Measurements from ENCODE around the gene CBY3. TPM values are rescaled to one million over a fixed set of nuclear protein-coding genes. Genes with fewer than 3 reads are reported as not detected.

Gene CBY3
- total RNA-seq, 6 experiments from 2014 or later, result not detected

- WGBS (ENCODE audit: insufficient coverage, low coverage, low lambda C conversion rate, missing lambda C conversion rate), result 68% methylated on average over 6 of the region's 6 CpGs
- Histone ChIP-seq H3K4me3 (no peak overlapping the region), H3K4me1 (peaks cover 0 to 15% (median 0%) of the 10 kb centered on the region in 4 donors), H3K27me3 (no peaks in the 10 kb centered on the region), H3K27ac (no peak overlapping the region), H3K9me3 (no peaks in the 10 kb centered on the region), H3K36me3 (peaks cover 0 to 88% (median 59%) of the 10 kb centered on the region in 4 donors)
- no peak for TF ChIP-seq POLR2A (IDR thresholded peaks at IDR 0.05)
- no peak for TF ChIP-seq CTCF (IDR thresholded peaks at IDR 0.05)
- no peak for ATAC-seq
- DNase-seq, result no peak
- intact Hi-C loops (cut with DNase I), result no loop called here
These were observed 46.3 kb upstream of the CBY3 start for GRCh38 chr5:179727106-179727505.

GRCh38 chr5:179724163-179724562, 43.3 kb upstream of the CBY3 start:
- Histone ChIP-seq H3K4me1 (no peaks in the 10 kb centered on the region), H3K36me3 (peaks cover 12 to 100% (median 69%) of the 10 kb centered on the region in 4 donors), H3K27me3 (no peaks in the 10 kb centered on the region), H3K9me3 (no peaks in the 10 kb centered on the region), H3K4me3 (no peak overlapping the region), H3K27ac (no peak overlapping the region)
- intact Hi-C loops (cut with DNase I), result no loop called here
- TF ChIP-seq CTCF (IDR thresholded peaks at IDR 0.05) (no peak), POLR2A (IDR thresholded peaks at IDR 0.05) (no peak)
- ATAC-seq (no peak), DNase-seq (no peak)
- 84% methylated on average over 4 of the region's 4 CpGs for WGBS (ENCODE audit: insufficient coverage, low coverage, low lambda C conversion rate, missing lambda C conversion rate)

- ATAC-seq, result no peak
- DNase-seq, result no peak
- Histone ChIP-seq H3K4me3 (no peak overlapping the region), H3K27me3 (no peaks in the 10 kb centered on the region), H3K27ac (no peak overlapping the region), H3K9me3 (no peaks in the 10 kb centered on the region), H3K4me1 (no peaks in the 10 kb centered on the region), H3K36me3 (peaks cover 17 to 94% (median 68%) of the 10 kb centered on the region in 4 donors)
- TF ChIP-seq CTCF (IDR thresholded peaks at IDR 0.05) (no peak), POLR2A (IDR thresholded peaks at IDR 0.05) (no peak)
- intact Hi-C loops (cut with DNase I), result no loop called here
- WGBS (ENCODE audit: insufficient coverage, low coverage, low lambda C conversion rate, missing lambda C conversion rate), result 72% methylated on average over 2 of the region's 2 CpGs
These were observed 39.4 kb upstream of the CBY3 start for GRCh38 chr5:179720222-179720621.

- Histone ChIP-seq H3K36me3 (peaks cover 17 to 88% (median 59%) of the 10 kb centered on the region in 4 donors), H3K27me3 (no peaks in the 10 kb centered on the region), H3K27ac (no peak overlapping the region), H3K4me1 (no peaks in the 10 kb centered on the region), H3K4me3 (no peak overlapping the region), H3K9me3 (no peaks in the 10 kb centered on the region)
- WGBS (ENCODE audit: insufficient coverage, low coverage, low lambda C conversion rate, missing lambda C conversion rate), result 80% methylated on average over 1 of the region's 1 CpG
- ATAC-seq, result no peak
- TF ChIP-seq CTCF (IDR thresholded peaks at IDR 0.05) (no peak), POLR2A (IDR thresholded peaks at IDR 0.05) (no peak)
- no peak for DNase-seq
- intact Hi-C loops (cut with DNase I), result no loop called here
These were observed 35.5 kb upstream of the CBY3 start for GRCh38 chr5:179716286-179716685.
